LNCaP clone FGC (cell line): ENCODE results near the gene RAX.

Experiments
- DNase-seq: peaks from one replicate; pipeline ENCODE4 v3.0.0-alpha.2; 2011; ENCODE audit warnings: low read depth
- H3K4me3 ChIP-seq: 2 replicates; pipeline ENCODE4 v1.5.1; 2011; ENCODE audit warnings: mild to moderate bottlenecking, low read depth, low read length, control low read depth
- CTCF ChIP-seq: IDR thresholded peaks from 2 replicates; pipeline ENCODE4 v1.5.1; 2012; ENCODE audit warnings: mild to moderate bottlenecking; ENCODE audit not compliant: control insufficient read depth, insufficient read depth; ENCODE audit errors: extremely low read depth

RAX gene

DNA sequence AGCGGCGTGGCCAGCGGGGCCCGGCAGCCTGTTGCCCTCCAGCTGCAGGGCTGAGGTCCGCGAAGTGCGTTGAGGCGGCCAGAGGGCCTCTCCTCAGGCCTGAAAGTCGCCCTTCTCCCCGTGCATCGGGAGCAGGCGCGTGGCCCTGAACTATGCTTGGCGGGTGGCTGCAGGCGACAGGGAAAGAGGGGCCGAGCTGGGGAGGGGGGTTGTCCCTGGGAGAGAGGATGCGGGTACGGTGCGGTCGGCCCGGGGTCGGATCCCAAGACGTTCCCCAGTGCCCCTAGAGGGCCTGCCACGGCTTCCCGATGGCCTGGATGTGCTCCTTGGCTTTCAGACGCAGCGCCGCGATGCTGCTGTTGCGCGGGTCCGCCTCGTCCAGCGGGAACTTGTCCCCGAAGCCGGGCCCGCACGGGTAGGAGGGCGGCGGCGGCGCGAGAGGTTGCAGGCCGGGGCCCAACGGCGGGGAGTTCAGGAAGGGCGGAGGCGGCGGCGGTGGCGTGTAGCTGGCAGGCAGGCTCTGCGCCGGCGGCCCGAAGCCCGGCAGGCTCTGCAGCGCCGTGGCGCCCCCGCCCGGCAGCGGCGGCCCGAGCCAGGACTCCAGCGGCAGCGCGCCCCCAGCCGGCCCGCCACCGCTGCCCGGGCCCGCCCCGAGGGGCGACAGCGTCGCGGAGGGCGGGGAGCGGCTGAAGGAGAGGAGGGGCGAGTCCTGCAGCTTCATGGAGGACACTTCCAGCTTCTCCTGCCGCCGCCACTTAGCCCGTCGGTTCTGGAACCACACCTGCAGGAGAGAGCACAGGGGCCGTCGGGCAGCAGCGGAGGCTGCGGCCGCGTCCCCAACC, 4.3 kb downstream of the RAX start:
- no peak overlapping the region for H3K4me3 ChIP-seq
- TF ChIP-seq CTCF: no peak
- no peak for DNase-seq

DNA sequence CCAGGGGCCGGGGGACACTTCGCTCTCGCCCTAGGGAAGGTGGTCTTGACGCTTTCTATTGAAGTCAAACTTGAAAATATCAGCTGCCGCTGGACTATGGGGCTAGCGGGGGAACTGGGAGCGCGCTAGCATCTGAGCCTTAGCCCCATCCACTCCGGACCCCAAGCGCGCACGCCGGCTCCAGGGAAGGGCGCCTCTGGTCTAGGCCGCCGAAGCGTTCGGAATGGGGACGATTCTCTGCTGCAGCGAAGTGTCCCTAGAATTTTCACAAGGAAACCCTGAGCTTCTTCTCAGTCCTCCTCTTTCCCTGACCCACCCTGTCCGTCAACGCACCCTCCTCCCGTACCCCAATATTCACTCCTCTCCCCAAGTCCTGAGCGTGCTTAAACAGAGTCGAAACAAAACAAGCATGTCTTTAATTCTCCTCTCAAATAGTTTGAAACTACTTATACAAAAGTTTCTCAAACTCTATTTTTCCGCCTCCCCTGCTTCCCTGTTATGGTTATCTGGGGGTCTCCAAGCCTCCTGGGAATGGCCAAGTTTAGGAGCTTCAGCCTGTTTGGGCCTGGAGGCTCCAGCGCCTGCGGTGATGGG, 5.0 kb downstream of the RAX start:
- no peak for TF ChIP-seq CTCF
- no peak for DNase-seq
- H3K4me3 ChIP-seq: no peak overlapping the region

DNA sequence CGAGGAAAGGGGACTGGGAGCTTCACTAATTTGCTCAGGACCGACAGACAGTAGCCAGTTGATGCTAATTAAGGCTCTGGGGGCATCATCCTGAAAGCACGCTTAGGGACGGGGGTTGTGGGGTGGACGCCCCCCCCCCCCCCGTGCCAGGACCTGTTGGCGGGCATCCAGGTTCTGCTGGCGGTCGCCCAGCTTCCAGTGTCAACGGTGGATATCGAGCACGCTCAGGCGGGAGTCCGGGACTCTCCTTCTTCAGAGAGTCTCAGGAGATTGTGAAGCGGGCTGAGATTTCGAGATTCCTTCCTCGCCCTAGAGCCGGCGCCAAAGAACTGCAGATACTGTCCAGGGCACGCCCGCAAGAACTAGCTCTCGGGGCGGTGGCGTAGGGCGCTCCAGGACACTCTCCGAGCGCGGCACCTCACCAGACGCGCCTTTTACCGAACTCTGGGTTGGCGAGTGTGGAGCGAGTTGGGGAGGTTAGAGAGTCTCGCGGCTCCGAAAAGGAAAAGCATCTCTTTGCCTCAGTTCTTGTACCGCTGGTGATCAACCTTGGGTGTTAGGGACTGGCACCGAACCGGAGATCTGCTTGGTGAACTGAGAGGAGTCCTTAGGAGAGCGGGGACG, 5.6 kb downstream of the RAX start:
- TF ChIP-seq CTCF: peak; percentile 23
- no peak for DNase-seq
- no peak overlapping the region for H3K4me3 ChIP-seq

DNA sequence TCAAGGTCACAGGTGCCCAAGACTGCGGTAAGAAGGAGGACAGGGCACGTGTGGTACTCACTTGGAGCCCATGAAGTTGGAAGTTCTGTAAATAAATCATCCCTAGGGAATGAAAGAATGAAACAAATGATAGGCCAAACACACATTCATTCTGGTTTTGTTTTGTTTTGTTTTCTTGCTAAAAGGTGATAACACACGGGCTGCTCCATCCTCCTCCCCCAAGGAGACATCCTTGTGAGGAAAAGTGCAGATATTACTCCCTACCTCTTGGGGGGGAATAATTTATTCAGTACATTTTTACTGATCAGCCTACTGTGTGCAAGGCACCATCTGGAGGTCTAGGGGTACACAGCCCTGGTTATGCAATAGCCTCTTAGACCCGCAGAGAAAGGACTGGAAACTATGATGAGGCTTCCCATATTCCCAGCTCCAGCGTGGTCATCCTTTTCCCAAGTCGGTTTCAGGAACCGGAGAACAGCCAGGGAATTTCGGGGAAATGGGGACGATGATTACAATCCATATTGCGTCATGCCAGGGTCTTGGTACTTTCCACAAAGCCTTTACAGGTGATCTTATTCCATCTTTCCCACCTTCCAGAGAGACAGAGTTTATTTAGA, 6.3 kb downstream of the RAX start:
- DNase-seq: no peak
- no peak overlapping the region for H3K4me3 ChIP-seq
- TF ChIP-seq CTCF: no peak

GRCh38 chr18:59266459-59266858, 6.8 kb downstream of the RAX start:
- no peak for DNase-seq
- no peak for TF ChIP-seq CTCF
- no peak overlapping the region for H3K4me3 ChIP-seq

DNA sequence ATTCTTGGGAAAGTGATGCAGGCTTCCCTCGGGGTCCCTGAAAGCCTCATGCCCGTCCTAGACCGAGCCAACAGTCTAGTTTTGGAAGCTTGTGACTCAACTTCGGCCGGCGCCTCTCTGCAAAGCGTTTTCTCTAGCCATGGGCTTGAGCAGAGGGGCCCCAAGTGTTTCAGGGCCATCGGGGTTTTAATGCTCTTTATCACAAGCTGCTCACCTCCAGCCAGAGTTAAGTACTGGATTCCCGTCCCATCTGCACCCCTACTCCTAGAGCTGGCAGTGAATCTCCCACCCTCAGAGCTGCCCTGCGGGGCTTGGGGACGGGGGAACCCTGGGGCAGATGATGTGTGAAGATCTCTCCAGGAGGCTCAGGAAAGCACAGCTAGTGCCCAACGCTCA, 7.3 kb downstream of the RAX start:
- DNase-seq: no peak
- no peak for TF ChIP-seq CTCF
- no peak overlapping the region for H3K4me3 ChIP-seq
